ENCODE measurements around the gene WDR62. TPM values are rescaled to one million over a fixed set of nuclear protein-coding genes. Genes with fewer than 3 reads are reported as not detected.

Gene WDR62
- polyA plus RNA-seq, 1 donor from 2014 or later, result 0.35 TPM

DNA sequence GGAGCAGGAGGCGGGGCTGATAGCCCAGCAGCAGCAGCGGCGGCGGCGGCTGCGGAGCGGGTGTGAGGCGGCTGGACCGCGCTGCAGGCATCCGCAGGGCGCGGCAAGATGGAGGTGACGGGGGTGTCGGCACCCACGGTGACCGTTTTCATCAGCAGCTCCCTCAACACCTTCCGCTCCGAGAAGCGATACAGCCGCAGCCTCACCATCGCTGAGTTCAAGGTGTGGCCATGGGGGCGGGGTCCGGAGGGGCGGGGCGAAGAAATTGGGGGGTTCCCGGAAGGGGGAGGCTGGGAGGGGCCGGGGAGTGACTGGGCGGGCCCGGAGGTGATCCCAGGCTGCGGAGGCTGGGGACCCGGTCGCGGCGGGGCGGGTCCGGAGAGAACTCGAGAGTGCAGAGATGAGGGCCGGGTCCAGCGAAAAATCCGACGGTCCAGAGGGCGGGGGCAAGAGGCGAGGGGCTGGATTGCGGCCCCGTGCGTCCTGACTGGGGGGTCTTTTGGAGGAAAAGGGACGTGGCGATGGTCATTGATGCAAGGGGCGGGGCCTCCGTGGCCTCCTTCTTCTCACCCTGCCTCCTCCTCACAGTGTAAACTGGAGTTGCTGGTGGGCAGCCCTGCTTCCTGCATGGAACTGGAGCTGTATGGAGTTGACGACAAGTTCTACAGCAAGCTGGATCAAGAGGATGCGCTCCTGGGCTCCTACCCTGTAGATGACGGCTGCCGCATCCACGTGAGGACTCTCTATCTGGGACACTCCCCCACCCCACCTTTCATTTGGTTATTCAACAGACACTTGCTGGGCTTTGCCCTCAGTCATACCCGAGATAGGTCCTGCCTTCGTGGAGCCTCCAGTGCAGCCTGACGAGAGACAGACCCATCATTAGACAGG, 61.0 kb downstream of the WDR62 start, which contains the start of gene TBCB:
TSS of gene TBCB (plus strand) at position 16 of the 891 bp plus-strand sequence. CDS start at position 109, 93 bp downstream.
- TF ChIP-seq MXI1 (conservative IDR thresholded peaks at IDR 0.05; ENCODE audit: poor library complexity, severe bottlenecking) (no peak), POLR2AphosphoS5 (IDR thresholded peaks at IDR 0.05) (peak; percentile 93), TAF1 (IDR thresholded peaks at IDR 0.05; ENCODE audit: low read depth) (peak; percentile 94), RAD21 (conservative IDR thresholded peaks at IDR 0.05) (no peak), EP300 (conservative IDR thresholded peaks at IDR 0.05; ENCODE audit: poor library complexity, severe bottlenecking) (no peak), EZH2 (IDR thresholded peaks at IDR 0.05; ENCODE audit: borderline replicate concordance, insufficient read depth, low read length, poor library complexity, severe bottlenecking) (no peak), SMC3 (conservative IDR thresholded peaks at IDR 0.05; ENCODE audit: poor library complexity) (no peak)
- TF ChIP-seq, protein P1, sequence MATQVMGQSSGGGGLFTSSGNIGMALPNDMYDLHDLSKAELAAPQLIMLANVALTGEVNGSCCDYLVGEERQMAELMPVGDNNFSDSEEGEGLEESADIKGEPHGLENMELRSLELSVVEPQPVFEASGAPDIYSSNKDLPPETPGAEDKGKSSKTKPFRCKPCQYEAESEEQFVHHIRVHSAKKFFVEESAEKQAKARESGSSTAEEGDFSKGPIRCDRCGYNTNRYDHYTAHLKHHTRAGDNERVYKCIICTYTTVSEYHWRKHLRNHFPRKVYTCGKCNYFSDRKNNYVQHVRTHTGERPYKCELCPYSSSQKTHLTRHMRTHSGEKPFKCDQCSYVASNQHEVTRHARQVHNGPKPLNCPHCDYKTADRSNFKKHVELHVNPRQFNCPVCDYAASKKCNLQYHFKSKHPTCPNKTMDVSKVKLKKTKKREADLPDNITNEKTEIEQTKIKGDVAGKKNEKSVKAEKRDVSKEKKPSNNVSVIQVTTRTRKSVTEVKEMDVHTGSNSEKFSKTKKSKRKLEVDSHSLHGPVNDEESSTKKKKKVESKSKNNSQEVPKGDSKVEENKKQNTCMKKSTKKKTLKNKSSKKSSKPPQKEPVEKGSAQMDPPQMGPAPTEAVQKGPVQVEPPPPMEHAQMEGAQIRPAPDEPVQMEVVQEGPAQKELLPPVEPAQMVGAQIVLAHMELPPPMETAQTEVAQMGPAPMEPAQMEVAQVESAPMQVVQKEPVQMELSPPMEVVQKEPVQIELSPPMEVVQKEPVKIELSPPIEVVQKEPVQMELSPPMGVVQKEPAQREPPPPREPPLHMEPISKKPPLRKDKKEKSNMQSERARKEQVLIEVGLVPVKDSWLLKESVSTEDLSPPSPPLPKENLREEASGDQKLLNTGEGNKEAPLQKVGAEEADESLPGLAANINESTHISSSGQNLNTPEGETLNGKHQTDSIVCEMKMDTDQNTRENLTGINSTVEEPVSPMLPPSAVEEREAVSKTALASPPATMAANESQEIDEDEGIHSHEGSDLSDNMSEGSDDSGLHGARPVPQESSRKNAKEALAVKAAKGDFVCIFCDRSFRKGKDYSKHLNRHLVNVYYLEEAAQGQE (IDR thresholded peaks at IDR 0.05; ENCODE audit: borderline replicate concordance), result no peak
- TF ChIP-seq, protein P2, sequence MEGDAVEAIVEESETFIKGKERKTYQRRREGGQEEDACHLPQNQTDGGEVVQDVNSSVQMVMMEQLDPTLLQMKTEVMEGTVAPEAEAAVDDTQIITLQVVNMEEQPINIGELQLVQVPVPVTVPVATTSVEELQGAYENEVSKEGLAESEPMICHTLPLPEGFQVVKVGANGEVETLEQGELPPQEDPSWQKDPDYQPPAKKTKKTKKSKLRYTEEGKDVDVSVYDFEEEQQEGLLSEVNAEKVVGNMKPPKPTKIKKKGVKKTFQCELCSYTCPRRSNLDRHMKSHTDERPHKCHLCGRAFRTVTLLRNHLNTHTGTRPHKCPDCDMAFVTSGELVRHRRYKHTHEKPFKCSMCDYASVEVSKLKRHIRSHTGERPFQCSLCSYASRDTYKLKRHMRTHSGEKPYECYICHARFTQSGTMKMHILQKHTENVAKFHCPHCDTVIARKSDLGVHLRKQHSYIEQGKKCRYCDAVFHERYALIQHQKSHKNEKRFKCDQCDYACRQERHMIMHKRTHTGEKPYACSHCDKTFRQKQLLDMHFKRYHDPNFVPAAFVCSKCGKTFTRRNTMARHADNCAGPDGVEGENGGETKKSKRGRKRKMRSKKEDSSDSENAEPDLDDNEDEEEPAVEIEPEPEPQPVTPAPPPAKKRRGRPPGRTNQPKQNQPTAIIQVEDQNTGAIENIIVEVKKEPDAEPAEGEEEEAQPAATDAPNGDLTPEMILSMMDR (IDR thresholded peaks at IDR 0.05; ENCODE audit: poor library complexity, severe bottlenecking), result no peak
- no peaks in the 10 kb centered on the region for H3K9me3 ChIP-seq (ENCODE audit: low read length)
- H3K79me2 ChIP-seq (replicated peaks; ENCODE audit: insufficient read depth, low read length), result peaks cover 18% of the 10 kb centered on the region
- H3K9me2 ChIP-seq (ENCODE audit: insufficient read depth, low read length), result no peaks in the 10 kb centered on the region
- H3K27ac ChIP-seq (ENCODE audit: low read length), result peak within 1 kb of the TSS; percentile 82
- H3K27me3 ChIP-seq (ENCODE audit: insufficient read depth, low read depth, low read length), result no peaks in the 10 kb centered on the region
- peak within 1 kb of the TSS; percentile 83 for H3K9ac ChIP-seq (ENCODE audit: low read length)
- H3K4me3 ChIP-seq (ENCODE audit: low read length), result peak within 1 kb of the TSS; percentile 97
- H3K4me2 ChIP-seq (ENCODE audit: low read length), result peak within 1 kb of the TSS; percentile 76
- H4K20me1 ChIP-seq (ENCODE audit: insufficient read depth), result no peaks in the 10 kb centered on the region
- H2AFZ ChIP-seq (ENCODE audit: low read depth, low read length), result peak within 1 kb of the TSS; percentile 40
- H3K36me3 ChIP-seq (ENCODE audit: insufficient read depth, low read length), result no peaks in the 10 kb centered on the region
- H3F3A ChIP-seq (ENCODE audit: insufficient read depth, low read length, poor library complexity, severe bottlenecking), result no peaks in the 10 kb centered on the region

DNA sequence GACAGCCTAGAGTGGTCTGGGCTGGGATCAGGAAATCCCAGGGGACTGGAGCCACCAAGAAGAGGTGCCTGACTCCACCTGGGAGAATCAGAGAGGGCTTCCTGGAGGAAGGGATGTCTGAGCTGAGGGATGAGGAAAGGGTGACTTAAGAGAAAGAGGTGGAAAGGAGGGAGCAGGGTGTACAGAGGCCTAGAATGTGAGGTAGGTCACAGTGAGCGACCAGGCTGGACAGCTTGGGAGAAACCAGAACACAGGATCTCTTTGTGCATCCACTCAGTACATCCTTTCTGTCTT, 61.6 kb downstream of the WDR62 start:
- Histone ChIP-seq H3K9ac (ENCODE audit: low read length) (peak overlapping the region; percentile 83), H3K9me3 (ENCODE audit: low read length) (no peaks in the 10 kb centered on the region), H3K27ac (ENCODE audit: low read length) (peak overlapping the region; percentile 82), H3K36me3 (ENCODE audit: insufficient read depth, low read length) (no peaks in the 10 kb centered on the region), H4K20me1 (ENCODE audit: insufficient read depth) (no peaks in the 10 kb centered on the region), H3F3A (ENCODE audit: insufficient read depth, low read length, poor library complexity, severe bottlenecking) (no peaks in the 10 kb centered on the region), H3K4me3 (ENCODE audit: low read length) (peak overlapping the region; percentile 97), H3K4me2 (ENCODE audit: low read length) (peak overlapping the region; percentile 76), H3K79me2 (replicated peaks; ENCODE audit: insufficient read depth, low read length) (peaks cover 18% of the 10 kb centered on the region), H3K9me2 (ENCODE audit: insufficient read depth, low read length) (no peaks in the 10 kb centered on the region), H3K27me3 (ENCODE audit: insufficient read depth, low read depth, low read length) (no peaks in the 10 kb centered on the region), H2AFZ (ENCODE audit: low read depth, low read length) (no peak overlapping the region)
- TF ChIP-seq SMC3 (conservative IDR thresholded peaks at IDR 0.05; ENCODE audit: poor library complexity) (no peak), EZH2 (IDR thresholded peaks at IDR 0.05; ENCODE audit: borderline replicate concordance, insufficient read depth, low read length, poor library complexity, severe bottlenecking) (no peak), RAD21 (conservative IDR thresholded peaks at IDR 0.05) (no peak), EP300 (conservative IDR thresholded peaks at IDR 0.05; ENCODE audit: poor library complexity, severe bottlenecking) (no peak), POLR2AphosphoS5 (IDR thresholded peaks at IDR 0.05) (no peak), MXI1 (conservative IDR thresholded peaks at IDR 0.05; ENCODE audit: poor library complexity, severe bottlenecking) (no peak), TAF1 (IDR thresholded peaks at IDR 0.05; ENCODE audit: low read depth) (no peak)
- TF ChIP-seq, protein P1 (IDR thresholded peaks at IDR 0.05; ENCODE audit: borderline replicate concordance), result no peak
- TF ChIP-seq, protein P2 (IDR thresholded peaks at IDR 0.05; ENCODE audit: poor library complexity, severe bottlenecking), result no peak

Data from neural cell (in vitro differentiated cells).